Gastroesophageal sphincter (tissue), 4 donors: ENCODE results near the gene ZNF680. TPM values are rescaled to one million over a fixed set of nuclear protein-coding genes. Genes with fewer than 3 reads are reported as not detected.

Experiments
- ATAC-seq: fragments of 150-250 bp; one replicate; pipeline ENCODE4 v1.9.1; 2016; ENCODE audit warnings: mild to moderate bottlenecking, moderate library complexity
- H3K27ac ChIP-seq, 4 donors: fragments of 200-600 bp; sonication (generic) in 3 of 4; 1 replicate in 3 of 4; 2 replicates in 1 of 4; pipeline ENCODE4 v1.5.1; 2016 to 2019
- H3K27me3 ChIP-seq: fragments of 200-600 bp; sonication (generic); one replicate; pipeline ENCODE4 v1.5.1; 2019
- H3K36me3 ChIP-seq, 2 donors: fragments of 200-600 bp; sonication (generic); one replicate each; pipeline ENCODE4 v1.5.1; 2019; ENCODE audit warnings: control low read depth in 1 of 2
- H3K4me1 ChIP-seq, 3 donors: fragments of 200-600 bp; sonication (generic); 1 replicate in 2 of 3; 2 replicates in 1 of 3; pipeline ENCODE4 v1.5.1; 2016 to 2019; ENCODE audit warnings: control low read depth in 2 of 3
- H3K4me3 ChIP-seq, 2 donors: fragments of 200-600 bp; sonication (generic); one replicate each; pipeline ENCODE4 v1.5.1; 2019; ENCODE audit warnings: mild to moderate bottlenecking in 1 of 2, moderate library complexity in 1 of 2
- H3K9me3 ChIP-seq, 3 donors: fragments of 200-600 bp; sonication (generic); one replicate each; pipeline ENCODE4 v1.5.1; 2017 to 2019; ENCODE audit warnings: control low read depth in 2 of 3
- CTCF ChIP-seq, 4 experiments: fragments of 200-600 bp in 2 of 4; fragments of 450-650 bp in 2 of 4; sonication (generic) in 1 of 4; IDR thresholded peaks; one replicate each; pipeline ENCODE4 v1.5.1; 2017 to 2019; ENCODE audit warnings: antibody characterized with exemption in 4 of 4, mild to moderate bottlenecking in 2 of 4, moderate library complexity in 2 of 4
- EP300 ChIP-seq: sonication (generic); formaldehyde crosslinking; IDR thresholded peaks from one replicate; pipeline ENCODE4 v1.6.1; 2017; ENCODE audit warnings: antibody characterized with exemption, mild to moderate bottlenecking
- POLR2A ChIP-seq, 2 donors: fragments of 450-650 bp; IDR thresholded peaks; one replicate each; pipeline ENCODE4 v1.6.1; 2017; ENCODE audit warnings: antibody characterized with exemption in 2 of 2, mild to moderate bottlenecking in 2 of 2, moderate library complexity in 1 of 2
- POLR2AphosphoS5 ChIP-seq: sonication (generic); formaldehyde crosslinking; IDR thresholded peaks from one replicate; pipeline ENCODE4 v1.6.1; 2017; ENCODE audit warnings: antibody characterized with exemption
- WGBS, 2 donors: methylation state at CpG; one replicate each; pipeline ENCODE4 v1.1.5; 2018; ENCODE audit warnings: low coverage in 1 of 2; 5-methylcytosine and 5-hydroxymethylcytosine counted together
- total RNA-seq, 4 donors: library from RNA; depleted of rRNA; stranded (reverse); fragments of >200 nt; gene quantifications; one replicate each; pipeline ENCODE4 v1.1.0, GENCODE V29; 2016

Gene ZNF680
- total RNA-seq, 4 donors from 2014 or later, result 6.8 to 18.5 (median 9.7) TPM

- H3K27ac ChIP-seq, result peak overlapping the region; percentile 59 to 89 (median 88)
- peak overlapping the region; percentile 75 to 80 for H3K4me3 ChIP-seq
- TF ChIP-seq CTCF (IDR thresholded peaks at IDR 0.05) (no peak), POLR2AphosphoS5 (no peak), POLR2A (IDR thresholded peaks at IDR 0.05) (no peak), EP300 (no peak)
- no peak for ATAC-seq
- no peaks in the 10 kb centered on the region for H3K9me3 ChIP-seq
- H3K4me1 ChIP-seq, result peaks cover 0 to 58% (median 22%) of the 10 kb centered on the region in 3 donors
- 19 to 23% methylated on average over 3 of the region's 4 CpGs for WGBS, 2 donors
- H3K36me3 ChIP-seq, result peaks cover 0 to under 1% of the 10 kb centered on the region in 2 donors
- no peaks in the 10 kb centered on the region for H3K27me3 ChIP-seq
Measured at GRCh38 chr7:64562256-64562625, 630 bp downstream of the ZNF680 start.

- 44 to 46% methylated on average over 5 of the region's 5 CpGs for WGBS, 2 donors
- peak overlapping the region; percentile 68 to 77 (median 72) for H3K27ac ChIP-seq
- TF ChIP-seq EP300 (no peak), POLR2AphosphoS5 (no peak), CTCF (IDR thresholded peaks at IDR 0.05) (no peak), POLR2A (IDR thresholded peaks at IDR 0.05) (no peak)
- no peaks in the 10 kb centered on the region for H3K9me3 ChIP-seq
- H3K4me3 ChIP-seq, result peak overlapping the region in 1 of 2 donors; percentile 13
- no peaks in the 10 kb centered on the region for H3K27me3 ChIP-seq
- H3K36me3 ChIP-seq, result peaks cover 0 to 6% of the 10 kb centered on the region in 2 donors
- ATAC-seq, result no peak
- peaks cover 0 to 58% (median 22%) of the 10 kb centered on the region in 3 donors for H3K4me1 ChIP-seq
Measured at GRCh38 chr7:64559206-64559605, 3.7 kb downstream of the ZNF680 start.

- Histone ChIP-seq H3K4me3 (peak overlapping the region in 1 of 2 donors; percentile 13), H3K36me3 (peaks cover 0 to 7% of the 10 kb centered on the region in 2 donors), H3K27me3 (no peaks in the 10 kb centered on the region), H3K27ac (peak overlapping the region; percentile 68 to 77 (median 72)), H3K9me3 (no peaks in the 10 kb centered on the region), H3K4me1 (peaks cover 0 to 55% (median 22%) of the 10 kb centered on the region in 3 donors)
- ATAC-seq, result no peak
- TF ChIP-seq POLR2AphosphoS5 (no peak), CTCF (IDR thresholded peaks at IDR 0.05) (no peak), POLR2A (IDR thresholded peaks at IDR 0.05) (no peak), EP300 (no peak)
- 33 to 34% methylated on average over 4 of the region's 4 CpGs for WGBS, 2 donors
Measured at GRCh38 chr7:64558781-64559180, 4.1 kb downstream of the ZNF680 start.

GRCh38 chr7:64558323-64558705 lies 4.6 kb downstream of the ZNF680 start:
- H3K4me3 ChIP-seq, result no peak overlapping the region

More at GRCh38 chr7:64558323-64558705, 4.6 kb downstream of the ZNF680 start:
- no peaks in the 10 kb centered on the region for H3K9me3 ChIP-seq
- H3K4me1 ChIP-seq, result peaks cover 0 to 51% (median 22%) of the 10 kb centered on the region in 3 donors
- TF ChIP-seq CTCF (IDR thresholded peaks at IDR 0.05) (no peak), POLR2A (IDR thresholded peaks at IDR 0.05) (no peak), EP300 (no peak), POLR2AphosphoS5 (no peak)
- H3K27ac ChIP-seq, result peak overlapping the region in 2 of 4 donors; percentile 68 to 75
- H3K27me3 ChIP-seq, result no peaks in the 10 kb centered on the region
- WGBS, 2 donors, result 69 to 79% methylated on average over 1 of the region's 1 CpG
- peaks cover 0 to 7% of the 10 kb centered on the region in 2 donors for H3K36me3 ChIP-seq
- no peak for ATAC-seq
